HG02840 (cell line): ENCODE results near the gene HOXA6.

Experiments
- ATAC-seq: cut with Tn5 transposase; IDR thresholded peaks from one replicate; pipeline ENCODE4 v1.9.1; 2021; ENCODE audit warnings: mild to moderate bottlenecking, moderate library complexity, moderate number of reproducible peaks; ENCODE audit not compliant: unreplicated experiment, low FRiP score

Gene HOXA6

GRCh38 chr7:27102581-27103442 is 44.8 kb downstream of the HOXA6 start, which contains the start of gene HOXA2:
Gene HOXA2, minus strand, starts transcription at chr7:27102683. Its CDS starts 183 bp downstream, at chr7:27102500.
- no peak for ATAC-seq

- ATAC-seq, result no peak
Observed at GRCh38 chr7:27101957-27102580, 45.5 kb downstream of the HOXA6 start.

GRCh38 chr7:27101171-27101956 is 46.2 kb downstream of the HOXA6 start:
- no peak for ATAC-seq

GRCh38 chr7:27100694-27101170 is 46.8 kb downstream of the HOXA6 start:
- no peak for ATAC-seq

- no peak for ATAC-seq
Observed at GRCh38 chr7:27099453-27100370, 47.9 kb downstream of the HOXA6 start.

GRCh38 chr7:27098578-27099451 is 48.8 kb downstream of the HOXA6 start:
- ATAC-seq, result no peak

- no peak for ATAC-seq
Observed at GRCh38 chr7:27097686-27098577, 49.6 kb downstream of the HOXA6 start.

- no peak for ATAC-seq
Observed at GRCh38 chr7:27096768-27097514, 50.6 kb downstream of the HOXA6 start.

GRCh38 chr7:27095897-27096767 is 51.4 kb downstream of the HOXA6 start, which contains the start of gene HOXA1:
Gene HOXA1, minus strand, starts transcription at chr7:27096000. Its CDS starts 88 bp downstream, at chr7:27095912.
- ATAC-seq, result peak; percentile 77
